ENCODE measurements around the gene SYNGR2.
A peak's percentile ranks its signal among the peaks of the same experiment; 100 is the strongest.

The SYNGR2 gene, protein sequence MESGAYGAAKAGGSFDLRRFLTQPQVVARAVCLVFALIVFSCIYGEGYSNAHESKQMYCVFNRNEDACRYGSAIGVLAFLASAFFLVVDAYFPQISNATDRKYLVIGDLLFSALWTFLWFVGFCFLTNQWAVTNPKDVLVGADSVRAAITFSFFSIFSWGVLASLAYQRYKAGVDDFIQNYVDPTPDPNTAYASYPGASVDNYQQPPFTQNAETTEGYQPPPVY
- long read RNA-seq, transcript SYNGR2-203 (3 exons, 1,553 nt), result minor isoform, 9 of 550 reads
- long read RNA-seq, transcript SYNGR2-201 (4 exons, 2,325 nt), result major isoform, 515 of 550 reads
- long read RNA-seq, transcript SYNGR2-204 (3 exons, 2,125 nt), result minor isoform, 17 of 550 reads
- long read RNA-seq, partial matches to known transcripts, result 2 of 550 reads
- long read RNA-seq, other reads (novel, unspliced or antisense), result 3 of 550 reads

DNA sequence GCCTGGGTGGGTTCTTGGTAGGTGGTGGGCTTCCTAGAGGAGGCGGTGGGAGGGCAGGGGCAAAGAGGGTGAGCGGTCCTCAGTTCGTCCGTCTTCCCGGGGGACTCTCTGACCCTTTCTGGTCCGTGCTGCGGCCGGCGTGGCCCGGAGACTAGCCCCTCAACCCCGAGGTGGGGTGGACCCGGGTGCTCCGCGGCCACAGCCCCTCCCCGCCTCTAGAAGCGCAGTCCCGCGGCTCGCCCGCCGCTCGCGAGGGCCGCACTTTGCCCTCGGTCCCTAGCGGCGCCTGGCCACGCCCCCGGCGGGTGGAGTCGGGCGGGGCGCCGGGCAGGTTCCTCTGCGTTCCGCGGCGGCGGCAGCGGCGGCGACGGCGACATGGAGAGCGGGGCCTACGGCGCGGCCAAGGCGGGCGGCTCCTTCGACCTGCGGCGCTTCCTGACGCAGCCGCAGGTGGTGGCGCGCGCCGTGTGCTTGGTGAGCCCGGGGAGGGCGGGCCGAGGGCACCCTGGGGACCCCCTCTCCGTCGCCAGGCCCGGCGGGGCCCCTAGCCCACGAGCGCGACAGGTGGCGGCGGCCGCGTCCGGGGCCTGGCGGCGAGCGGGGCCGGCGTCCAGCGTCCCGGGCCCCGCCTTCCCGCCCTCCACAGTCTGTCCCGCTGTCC, at the start of gene SYNGR2:
Gene SYNGR2 (plus strand): TSS at position 340 of the 661 bp plus-strand sequence. CDS start 36 bp downstream, at position 376.
- TF ChIP-seq SPI1 (IDR thresholded peaks at IDR 0.05; ENCODE audit: borderline replicate concordance, low read depth) (peak; percentile 30; the same call in 1 of the 2 replicates), POLR2AphosphoS5 (IDR thresholded peaks at IDR 0.05; ENCODE audit: low read depth) (peak; percentile 66; the same call in 1 of the 2 replicates)
- TF ChIP-seq, protein P1, sequence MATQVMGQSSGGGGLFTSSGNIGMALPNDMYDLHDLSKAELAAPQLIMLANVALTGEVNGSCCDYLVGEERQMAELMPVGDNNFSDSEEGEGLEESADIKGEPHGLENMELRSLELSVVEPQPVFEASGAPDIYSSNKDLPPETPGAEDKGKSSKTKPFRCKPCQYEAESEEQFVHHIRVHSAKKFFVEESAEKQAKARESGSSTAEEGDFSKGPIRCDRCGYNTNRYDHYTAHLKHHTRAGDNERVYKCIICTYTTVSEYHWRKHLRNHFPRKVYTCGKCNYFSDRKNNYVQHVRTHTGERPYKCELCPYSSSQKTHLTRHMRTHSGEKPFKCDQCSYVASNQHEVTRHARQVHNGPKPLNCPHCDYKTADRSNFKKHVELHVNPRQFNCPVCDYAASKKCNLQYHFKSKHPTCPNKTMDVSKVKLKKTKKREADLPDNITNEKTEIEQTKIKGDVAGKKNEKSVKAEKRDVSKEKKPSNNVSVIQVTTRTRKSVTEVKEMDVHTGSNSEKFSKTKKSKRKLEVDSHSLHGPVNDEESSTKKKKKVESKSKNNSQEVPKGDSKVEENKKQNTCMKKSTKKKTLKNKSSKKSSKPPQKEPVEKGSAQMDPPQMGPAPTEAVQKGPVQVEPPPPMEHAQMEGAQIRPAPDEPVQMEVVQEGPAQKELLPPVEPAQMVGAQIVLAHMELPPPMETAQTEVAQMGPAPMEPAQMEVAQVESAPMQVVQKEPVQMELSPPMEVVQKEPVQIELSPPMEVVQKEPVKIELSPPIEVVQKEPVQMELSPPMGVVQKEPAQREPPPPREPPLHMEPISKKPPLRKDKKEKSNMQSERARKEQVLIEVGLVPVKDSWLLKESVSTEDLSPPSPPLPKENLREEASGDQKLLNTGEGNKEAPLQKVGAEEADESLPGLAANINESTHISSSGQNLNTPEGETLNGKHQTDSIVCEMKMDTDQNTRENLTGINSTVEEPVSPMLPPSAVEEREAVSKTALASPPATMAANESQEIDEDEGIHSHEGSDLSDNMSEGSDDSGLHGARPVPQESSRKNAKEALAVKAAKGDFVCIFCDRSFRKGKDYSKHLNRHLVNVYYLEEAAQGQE (IDR thresholded peaks at IDR 0.05; ENCODE audit: insufficient replicate concordance, low read depth), result no peak
- DNase-seq (ENCODE audit: low read depth in 1 of 2, low spot score in 1 of 2), result peak; percentile 71 to 81
- Histone ChIP-seq H3K27me3 (ENCODE audit: insufficient read depth, poor library complexity, severe bottlenecking) (no peaks in the 10 kb centered on the region), H3K4me3 (replicated peaks; ENCODE audit: insufficient read depth, low read length) (peak within 1 kb of the TSS; percentile 82), H3K27ac (replicated peaks) (peak within 1 kb of the TSS; percentile 58)

DNA sequence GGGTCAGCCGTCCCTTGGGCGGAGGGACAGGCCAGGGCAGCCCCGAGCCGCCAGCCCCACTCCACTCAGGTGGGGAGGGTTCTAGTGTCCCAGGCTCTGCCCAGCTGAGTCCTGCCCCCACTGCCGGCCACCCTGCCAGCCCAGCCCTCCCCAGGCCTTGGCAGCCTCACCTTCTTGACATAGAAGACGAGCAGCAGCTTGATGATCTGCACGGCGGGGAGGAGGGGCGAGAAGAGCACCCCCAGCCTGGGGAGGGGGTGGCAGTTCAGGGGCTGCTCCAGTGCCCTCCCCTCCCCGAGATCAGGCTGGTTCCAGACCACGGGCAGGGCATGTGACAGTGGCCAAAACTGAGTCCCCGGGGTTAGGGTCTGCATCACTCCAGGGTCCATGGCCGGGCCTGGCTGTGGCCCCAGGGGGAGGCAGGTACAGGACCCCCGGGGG, 49.6 kb upstream of the SYNGR2 start:
- DNase-seq (ENCODE audit: low read depth in 1 of 2, low spot score in 1 of 2), result no peak
- Histone ChIP-seq H3K27me3 (ENCODE audit: insufficient read depth, poor library complexity, severe bottlenecking) (no peaks in the 10 kb centered on the region), H3K4me3 (replicated peaks; ENCODE audit: insufficient read depth, low read length) (no peak overlapping the region), H3K27ac (replicated peaks) (no peak overlapping the region)
- no peak for TF ChIP-seq POLR2AphosphoS5 (IDR thresholded peaks at IDR 0.05; ENCODE audit: low read depth)
- no peak for TF ChIP-seq GABPA (IDR thresholded peaks at IDR 0.05; ENCODE audit: low read depth)

DNA sequence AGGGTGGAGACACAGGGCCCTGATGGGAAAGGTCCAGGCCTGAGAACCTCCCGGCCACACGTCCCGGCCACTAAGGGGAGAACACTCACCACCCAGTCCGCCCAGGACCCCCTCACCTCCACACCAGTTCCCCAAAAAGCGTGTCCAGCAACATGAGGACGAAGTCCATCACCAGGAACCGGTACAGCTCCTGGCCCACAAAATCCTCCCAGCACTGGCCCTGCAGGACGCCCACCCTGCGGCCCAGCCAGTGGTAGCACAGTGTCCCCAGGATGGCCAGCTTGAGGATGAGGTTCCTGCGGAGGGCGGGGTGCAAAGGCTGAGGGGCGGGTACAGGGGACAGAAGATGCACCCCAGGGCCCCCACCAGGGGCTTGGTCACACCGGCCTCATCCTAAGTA, 47.8 kb upstream of the SYNGR2 start:
- H3K27me3 ChIP-seq (ENCODE audit: insufficient read depth, poor library complexity, severe bottlenecking), result no peaks in the 10 kb centered on the region
- TF ChIP-seq, protein P2, sequence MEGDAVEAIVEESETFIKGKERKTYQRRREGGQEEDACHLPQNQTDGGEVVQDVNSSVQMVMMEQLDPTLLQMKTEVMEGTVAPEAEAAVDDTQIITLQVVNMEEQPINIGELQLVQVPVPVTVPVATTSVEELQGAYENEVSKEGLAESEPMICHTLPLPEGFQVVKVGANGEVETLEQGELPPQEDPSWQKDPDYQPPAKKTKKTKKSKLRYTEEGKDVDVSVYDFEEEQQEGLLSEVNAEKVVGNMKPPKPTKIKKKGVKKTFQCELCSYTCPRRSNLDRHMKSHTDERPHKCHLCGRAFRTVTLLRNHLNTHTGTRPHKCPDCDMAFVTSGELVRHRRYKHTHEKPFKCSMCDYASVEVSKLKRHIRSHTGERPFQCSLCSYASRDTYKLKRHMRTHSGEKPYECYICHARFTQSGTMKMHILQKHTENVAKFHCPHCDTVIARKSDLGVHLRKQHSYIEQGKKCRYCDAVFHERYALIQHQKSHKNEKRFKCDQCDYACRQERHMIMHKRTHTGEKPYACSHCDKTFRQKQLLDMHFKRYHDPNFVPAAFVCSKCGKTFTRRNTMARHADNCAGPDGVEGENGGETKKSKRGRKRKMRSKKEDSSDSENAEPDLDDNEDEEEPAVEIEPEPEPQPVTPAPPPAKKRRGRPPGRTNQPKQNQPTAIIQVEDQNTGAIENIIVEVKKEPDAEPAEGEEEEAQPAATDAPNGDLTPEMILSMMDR (IDR thresholded peaks at IDR 0.05; ENCODE audit: insufficient read depth, low read length), result no peak
- TF ChIP-seq SPI1 (IDR thresholded peaks at IDR 0.05; ENCODE audit: borderline replicate concordance, low read depth) (no peak), POLR2AphosphoS5 (IDR thresholded peaks at IDR 0.05; ENCODE audit: low read depth) (no peak), GABPA (IDR thresholded peaks at IDR 0.05; ENCODE audit: low read depth) (no peak)
- TF ChIP-seq, protein P1 (IDR thresholded peaks at IDR 0.05; ENCODE audit: insufficient replicate concordance, low read depth), result no peak
- H3K4me3 ChIP-seq (replicated peaks; ENCODE audit: insufficient read depth, low read length), result no peak overlapping the region
- DNase-seq (ENCODE audit: low read depth in 1 of 2, low spot score in 1 of 2), result no peak
- no peak overlapping the region for H3K27ac ChIP-seq (replicated peaks)

DNA sequence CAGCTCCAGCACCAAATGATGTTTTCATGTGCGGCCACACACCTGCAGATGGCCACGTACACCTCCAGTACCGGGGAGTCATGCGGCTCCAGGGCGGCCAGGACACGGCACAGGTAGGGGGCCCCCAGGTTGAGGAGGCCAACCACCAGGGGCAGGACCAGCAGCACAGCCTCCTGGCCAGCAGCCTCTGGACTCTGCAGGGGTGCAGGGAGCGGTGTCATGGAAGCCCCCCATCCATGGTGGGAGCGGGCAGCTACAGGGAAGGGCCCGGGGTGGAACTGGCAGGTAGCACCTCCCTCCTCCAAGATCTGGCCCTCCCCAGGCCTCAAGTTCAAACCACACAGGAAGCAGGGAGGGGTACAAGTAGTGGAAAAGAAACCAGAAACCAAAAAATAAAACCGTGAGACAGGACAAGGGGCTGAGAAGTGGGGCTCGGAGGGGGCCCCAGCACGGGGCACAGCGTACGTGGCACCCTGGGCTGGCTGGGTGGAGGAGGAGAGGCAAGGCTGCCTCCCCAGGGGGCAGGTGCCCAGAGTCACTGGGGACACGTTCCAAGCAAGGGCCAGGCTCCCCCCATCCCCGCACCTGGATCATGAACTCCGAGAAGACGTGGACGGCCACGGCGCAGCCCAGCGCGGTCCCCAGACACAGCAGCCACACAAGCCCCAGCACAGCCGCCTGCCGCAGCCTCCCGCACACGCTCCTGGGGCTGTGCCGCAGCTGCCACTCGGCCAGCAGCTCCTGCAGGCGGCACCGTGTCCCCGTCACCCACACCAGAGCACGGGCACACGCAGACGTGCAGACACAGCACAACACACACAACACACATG, 47.2 kb upstream of the SYNGR2 start:
- no peak for DNase-seq (ENCODE audit: low read depth in 1 of 2, low spot score in 1 of 2)
- TF ChIP-seq GABPA (IDR thresholded peaks at IDR 0.05; ENCODE audit: low read depth) (no peak), SPI1 (IDR thresholded peaks at IDR 0.05; ENCODE audit: borderline replicate concordance, low read depth) (no peak), POLR2AphosphoS5 (IDR thresholded peaks at IDR 0.05; ENCODE audit: low read depth) (no peak)
- TF ChIP-seq, protein P2 (IDR thresholded peaks at IDR 0.05; ENCODE audit: insufficient read depth, low read length), result no peak
- TF ChIP-seq, protein P1 (IDR thresholded peaks at IDR 0.05; ENCODE audit: insufficient replicate concordance, low read depth), result no peak
- H3K4me3 ChIP-seq (replicated peaks; ENCODE audit: insufficient read depth, low read length), result no peak overlapping the region
- no peaks in the 10 kb centered on the region for H3K27me3 ChIP-seq (ENCODE audit: insufficient read depth, poor library complexity, severe bottlenecking)
- H3K27ac ChIP-seq (replicated peaks), result no peak overlapping the region
